Ovary (tissue), 9 donors: ENCODE results near the gene MYO5C. TPM values are rescaled to one million over a fixed set of nuclear protein-coding genes. Genes with fewer than 3 reads are reported as not detected.

ENCODE experiments used
- DNase-seq, 5 donors: peaks; one replicate each; pipeline ENCODE4 v3.0.0-alpha.2; 2019 to 2020
- H3K27ac ChIP-seq, 2 donors: fragments of 200-600 bp; one replicate each; pipeline versions ENCODE4 v1.5.1 to v1.8.0; 2019 to 2022
- H3K27me3 ChIP-seq: fragments of 200-600 bp; one replicate; pipeline ENCODE4 v1.8.0; 2022
- H3K36me3 ChIP-seq: fragments of 200-600 bp; sonication (generic); one replicate; pipeline ENCODE4 v1.5.1; 2019
- H3K4me1 ChIP-seq: one replicate; pipeline ENCODE4 v1.8.1; 2013; ENCODE audit warnings: mild to moderate bottlenecking, moderate library complexity; ENCODE audit not compliant: insufficient read depth
- H3K4me3 ChIP-seq: fragments of 200-600 bp; sonication (generic); one replicate; pipeline ENCODE4 v1.5.1; 2017
- H3K9me3 ChIP-seq, 2 donors: fragments of 200-600 bp in 1 of 2; sonication (generic) in 1 of 2; one replicate each; pipeline versions ENCODE4 v1.5.1 to v1.8.1; 2013 to 2019; ENCODE audit warnings: mild to moderate bottlenecking in 1 of 2, moderate library complexity in 1 of 2
- CTCF ChIP-seq, 3 donors: fragments of 450-650 bp in 2 of 3; fragments of 200-600 bp in 1 of 3; IDR thresholded peaks; one replicate each; pipeline versions ENCODE4 v1.5.1 to v1.8.0; 2016 to 2022; ENCODE audit warnings: antibody characterized with exemption in 3 of 3, mild to moderate bottlenecking in 1 of 3
- EP300 ChIP-seq: sonication (generic); formaldehyde crosslinking; IDR thresholded peaks from one replicate; pipeline ENCODE4 v1.6.1; 2017; ENCODE audit warnings: antibody characterized with exemption
- POLR2A ChIP-seq: fragments of 450-650 bp; IDR thresholded peaks from one replicate; pipeline ENCODE4 v1.6.1; 2017; ENCODE audit warnings: antibody characterized with exemption, mild to moderate bottlenecking, moderate library complexity
- WGBS, 3 donors: extraction: QIAGEN DNeasy Blood & Tissue Kit in 1 of 3; methylation state at CpG; one replicate each; pipeline versions ENCODE4 v1.1.5 to v1.1.7; 2013 to 2017; 5-methylcytosine and 5-hydroxymethylcytosine counted together
- intact Hi-C, 4 donors: fragments of 100-400 bp; cut with DNase I; formaldehyde crosslinking; loops; one replicate each; pipeline versions ENCODE4 v1.11.0 to v1.15.1; 2022 to 2023
- polyA plus RNA-seq, 2 donors: library from polyadenylated mRNA; stranded (reverse); fragments of 200-250 nt in 1 of 2; fragments of 350-450 nt in 1 of 2; fragmentation: Illumina TruSeq in 1 of 2; extraction: RNeasy Lipid Tissue Mini Kit (QIAGEN cat#74804) in 1 of 2; gene quantifications; one replicate each; pipeline ENCODE4 v1.2.3, GENCODE V29; 2013 to 2014
- total RNA-seq, 7 donors: library from RNA; depleted of rRNA in 2 of 7; stranded (reverse); fragments of >200 nt in 2 of 7; fragmentation: NEBNext Ultra II Directional in 3 of 7; extraction: Animal tissue kit (Norgen Biotek cat#: 25700) in 3 of 7; gene quantifications; one replicate each; pipeline versions ENCODE4 v1.1.0 to v1.2.4, GENCODE V29; 2016 to 2023
- donor health status: DM: no; HTN: no; CAD: no; lungs with moderate emphysema.
- donor health status: DM: no; HTN: no; CAD: no.
- donor health status: Bipolar disorder and iron deficiency.
- donor health status: DM: yes; HTN: yes; CAD: no.
- donor health status: DM: no; HTN: no; CAD: no.
- donor health status: DM: yes; HTN: yes; CAD: no.

The MYO5C gene
- total and polyA plus RNA-seq, 9 donors, result 1.1 to 23.6 (median 7.1) TPM

- Histone ChIP-seq H3K4me3 (no peak overlapping the region), H3K4me1 (no peaks in the 10 kb centered on the region), H3K36me3 (no peaks in the 10 kb centered on the region), H3K27ac (no peak overlapping the region), H3K9me3 (no peaks in the 10 kb centered on the region), H3K27me3 (no peaks in the 10 kb centered on the region)
- 84 to 92% (median 87%) methylated on average over 3 of the region's 3 CpGs for WGBS, 3 donors
- intact Hi-C loops, result no loop called here
- no peak for TF ChIP-seq POLR2A
- no peak for TF ChIP-seq EP300
- TF ChIP-seq CTCF (IDR thresholded peaks at IDR 0.05), result no peak
- DNase-seq, result no peak
Measured at GRCh38 chr15:52334491-52335160, 39.0 kb upstream of the MYO5C start.

- DNase-seq, result no peak
- no peaks in the 10 kb centered on the region for H3K36me3 ChIP-seq
- no peak overlapping the region for H3K27ac ChIP-seq
- WGBS, 3 donors, result 64 to 75% (median 66%) methylated on average over 6 of the region's 6 CpGs
- H3K4me1 ChIP-seq, result no peaks in the 10 kb centered on the region
- no peak overlapping the region for H3K4me3 ChIP-seq
- intact Hi-C loops, result no loop called here
- H3K27me3 ChIP-seq, result no peaks in the 10 kb centered on the region
- TF ChIP-seq EP300 (no peak), POLR2A (no peak), CTCF (IDR thresholded peaks at IDR 0.05) (no peak)
- H3K9me3 ChIP-seq, result no peaks in the 10 kb centered on the region
Measured at GRCh38 chr15:52331490-52332240, 36.1 kb upstream of the MYO5C start.

- intact Hi-C loops, result no loop called here
- TF ChIP-seq EP300, result no peak
- no peak for TF ChIP-seq POLR2A
- TF ChIP-seq CTCF (IDR thresholded peaks at IDR 0.05), result no peak
- Histone ChIP-seq H3K27ac (no peak overlapping the region), H3K4me1 (no peaks in the 10 kb centered on the region), H3K9me3 (no peaks in the 10 kb centered on the region), H3K4me3 (no peak overlapping the region), H3K27me3 (no peaks in the 10 kb centered on the region), H3K36me3 (no peaks in the 10 kb centered on the region)
- 89 to 97% (median 96%) methylated on average over 1 of the region's 1 CpG for WGBS, 3 donors
- no peak for DNase-seq
Measured at GRCh38 chr15:52329987-52330386, 34.4 kb upstream of the MYO5C start.

- no peaks in the 10 kb centered on the region for H3K36me3 ChIP-seq
- H3K27me3 ChIP-seq, result no peaks in the 10 kb centered on the region
- no peak overlapping the region for H3K4me3 ChIP-seq
- no peaks in the 10 kb centered on the region for H3K4me1 ChIP-seq
- no peaks in the 10 kb centered on the region for H3K9me3 ChIP-seq
- no peak overlapping the region for H3K27ac ChIP-seq
- 95 to 96% (median 96%) methylated on average over 2 of the region's 2 CpGs for WGBS, 3 donors
- no peak for TF ChIP-seq CTCF (IDR thresholded peaks at IDR 0.05)
- DNase-seq, result no peak
- intact Hi-C loops, result no loop called here
Measured at GRCh38 chr15:52329150-52329549, 33.5 kb upstream of the MYO5C start.
